HG03025 (cell line): Measurements from ENCODE around the gene MAML2.

ENCODE experiments used
- ATAC-seq: cut with Tn5 transposase; IDR thresholded peaks from one replicate; pipeline ENCODE4 v1.9.1; 2021; ENCODE audit warnings: mild to moderate bottlenecking, moderate library complexity; ENCODE audit not compliant: unreplicated experiment, low FRiP score

Gene MAML2

GRCh38 chr11:96246718-96247552, 96.1 kb downstream of the MAML2 start:
- no peak for ATAC-seq

GRCh38 chr11:96242971-96243647, 99.9 kb downstream of the MAML2 start:
- ATAC-seq: peak; percentile 89

GRCh38 chr11:96242191-96242847, 100.7 kb downstream of the MAML2 start:
- ATAC-seq: no peak

- no peak for ATAC-seq
Measured at GRCh38 chr11:96241331-96241841, 101.6 kb downstream of the MAML2 start.

GRCh38 chr11:96238563-96239135, 104.3 kb downstream of the MAML2 start:
- ATAC-seq: no peak

GRCh38 chr11:96237766-96238266, 105.2 kb downstream of the MAML2 start:
- ATAC-seq: no peak

GRCh38 chr11:96235751-96236150, 107.2 kb downstream of the MAML2 start:
- peak; percentile 90 for ATAC-seq

GRCh38 chr11:96234866-96235441, 108.0 kb downstream of the MAML2 start:
- ATAC-seq: no peak

- ATAC-seq: no peak
Measured at GRCh38 chr11:96232132-96232531, 110.9 kb downstream of the MAML2 start.

- ATAC-seq: no peak
Measured at GRCh38 chr11:96230686-96231085, 112.3 kb downstream of the MAML2 start.

- ATAC-seq: no peak
Measured at GRCh38 chr11:96229354-96229977, 113.5 kb downstream of the MAML2 start.

GRCh38 chr11:96228910-96229309, 114.1 kb downstream of the MAML2 start:
- no peak for ATAC-seq

- no peak for ATAC-seq
Measured at GRCh38 chr11:96228473-96228891, 114.5 kb downstream of the MAML2 start.

GRCh38 chr11:96227244-96227643, 115.8 kb downstream of the MAML2 start:
- ATAC-seq: no peak

- ATAC-seq: no peak
Measured at GRCh38 chr11:96223083-96223482, 119.9 kb downstream of the MAML2 start.

- no peak for ATAC-seq
Measured at GRCh38 chr11:96222102-96222501, 120.9 kb downstream of the MAML2 start.

- ATAC-seq: no peak
Measured at GRCh38 chr11:96221244-96222070, 121.5 kb downstream of the MAML2 start.

GRCh38 chr11:96219981-96220623, 122.9 kb downstream of the MAML2 start:
- no peak for ATAC-seq
